GM12878 (cell line): Measurements from ENCODE around the gene MAP1S. TPM values are rescaled to one million over a fixed set of nuclear protein-coding genes. Genes with fewer than 3 reads are reported as not detected.
A peak's percentile ranks its signal among the peaks of the same experiment; 100 is the strongest.

Experiments
- ASH2L ChIP-seq: fragments of 300-600, 200-600 bp; sonication (generic); IDR thresholded peaks from 2 replicates; pipeline ENCODE4 v1.6.1; 2017; ENCODE audit warnings: low read depth, mild to moderate bottlenecking, borderline replicate concordance
- BHLHE40 ChIP-seq, 2 experiments: fragments of 450-650 bp in 1 of 2; IDR thresholded peaks; 2 replicates each; pipeline ENCODE4 v1.6.1; 2011 to 2017; ENCODE audit warnings: low read depth in 2 of 2, borderline replicate concordance in 1 of 2, improper control_type of control experiment in 1 of 2, low read length in 1 of 2, mild to moderate bottlenecking in 1 of 2
- DPF2 ChIP-seq: fragments of 450-650 bp; IDR thresholded peaks from 2 replicates; pipeline ENCODE4 v1.6.1; 2017; ENCODE audit warnings: mild to moderate bottlenecking
- JUNB ChIP-seq: IDR thresholded peaks from 2 replicates; pipeline ENCODE4 v1.6.1; 2016; ENCODE audit warnings: antibody characterized with exemption, mild to moderate bottlenecking
- KLF5 ChIP-seq: fragments of 450-650 bp; IDR thresholded peaks from 2 replicates; pipeline ENCODE4 v1.6.1; 2014; ENCODE audit warnings: mild to moderate bottlenecking; ENCODE audit not compliant: partially characterized antibody
- MTA3 ChIP-seq: IDR thresholded peaks from 2 replicates; pipeline ENCODE4 v1.6.1; 2012; ENCODE audit warnings: low read length, inconsistent platforms, borderline replicate concordance
- MXI1 ChIP-seq: fragments of 150-350 bp; IDR thresholded peaks from 2 replicates; pipeline ENCODE4 v1.6.1; 2011; ENCODE audit warnings: low read depth, mild to moderate bottlenecking, inconsistent platforms, low read length, improper control_type of control experiment
- MYC ChIP-seq: IDR thresholded peaks from 2 replicates; pipeline ENCODE4 v1.6.1; 2011; ENCODE audit warnings: mild to moderate bottlenecking, low read length, moderate library complexity, inconsistent platforms; ENCODE audit not compliant: insufficient read depth, insufficient replicate concordance, insufficient read length, severe bottlenecking
- NFYA ChIP-seq: IDR thresholded peaks from 2 replicates; pipeline ENCODE4 v1.6.1; 2011; ENCODE audit warnings: low read depth, mild to moderate bottlenecking, low read length, improper control_type of control experiment, borderline replicate concordance
- PML ChIP-seq: IDR thresholded peaks from 2 replicates; pipeline ENCODE4 v1.6.1; 2012; ENCODE audit warnings: low read length, inconsistent platforms
- SIN3A ChIP-seq: IDR thresholded peaks from 2 replicates; pipeline ENCODE4 v1.6.1; 2012; ENCODE audit warnings: low read depth, low read length, improper control_type of control experiment
- SP1 ChIP-seq: IDR thresholded peaks from one replicate; pipeline ENCODE4 v1.6.1; 2011; ENCODE audit warnings: low read depth, low read length
- SUPT20H ChIP-seq: IDR thresholded peaks from 2 replicates; pipeline ENCODE4 v1.6.1; 2011; ENCODE audit warnings: low read depth, mild to moderate bottlenecking, low read length, moderate library complexity, borderline replicate concordance; ENCODE audit not compliant: control insufficient read depth
- TAF1 ChIP-seq: IDR thresholded peaks from 2 replicates; pipeline ENCODE4 v1.6.1; 2011; ENCODE audit warnings: mild to moderate bottlenecking, low read depth, low read length, borderline replicate concordance
- TBL1XR1 ChIP-seq: IDR thresholded peaks from 2 replicates; pipeline ENCODE4 v1.6.1; 2012; ENCODE audit warnings: low read depth, low read length, improper control_type of control experiment
- ZNF207 ChIP-seq: fragments of 450-650 bp; IDR thresholded peaks from 2 replicates; pipeline ENCODE4 v1.6.1; 2014; ENCODE audit warnings: antibody characterized with exemption, mild to moderate bottlenecking, borderline replicate concordance
- ZNF217 ChIP-seq: fragments of 450-650 bp; IDR thresholded peaks from 2 replicates; pipeline ENCODE4 v1.6.1; 2017; ENCODE audit warnings: antibody characterized with exemption, mild to moderate bottlenecking
- ZNF384 ChIP-seq: IDR thresholded peaks from 2 replicates; pipeline ENCODE4 v1.6.1; 2012; ENCODE audit warnings: low read depth, mild to moderate bottlenecking, low read length, improper control_type of control experiment, borderline replicate concordance
- ZNF622 ChIP-seq: fragments of 450-650 bp; IDR thresholded peaks from 2 replicates; pipeline ENCODE4 v1.6.1; 2017; ENCODE audit warnings: mild to moderate bottlenecking, inconsistent platforms
- polyA plus RNA-seq, 11 experiments: library from polyadenylated mRNA; depleted of rRNA in 4 of 11; unstranded in 6 of 11; stranded (reverse) in 5 of 11; fragments of >200 nt; fragmentation: Nextera tagmentation in 4 of 11; fragmentation: Illumina TruSeq in 1 of 11; extraction: Ambion mirVana in 4 of 11; extraction: Trizol in 1 of 11; gene quantifications; 1 replicate in 1 of 11; 2 replicates in 10 of 11; pipeline versions ENCODE4 v1.2.1 to v1.2.3, GENCODE V29; 2011 to 2016; ENCODE audit warnings: inconsistent platforms in 2 of 11, missing spikeins in 2 of 11, low read depth in 1 of 11
- total RNA-seq, 4 experiments: library from RNA; depleted of rRNA in 3 of 4; stranded (reverse); fragments of >200 nt in 3 of 4; fragmentation: Illumina TruSeq in 1 of 4; extraction: Trizol in 1 of 4; gene quantifications; 2 replicates each; pipeline versions ENCODE4 v1.2.1 to v1.2.3, GENCODE V29; 2013 to 2021
- TF ChIP-seq, protein P1 (sequence below): fragments of 450-650 bp; conservative IDR thresholded peaks from 2 replicates; pipeline ENCODE4 v1.6.1; 2017; ENCODE audit warnings: mild to moderate bottlenecking, moderate library complexity
- TF ChIP-seq, protein P2 (sequence below): fragments of 450-650 bp; IDR thresholded peaks from 2 replicates; pipeline ENCODE4 v1.6.1; 2017; ENCODE audit warnings: borderline replicate concordance
- TF ChIP-seq, protein P3 (sequence below): IDR thresholded peaks from 2 replicates; pipeline ENCODE4 v1.6.1; 2011; ENCODE audit warnings: low read depth, mild to moderate bottlenecking, low read length, moderate library complexity, borderline replicate concordance; ENCODE audit errors: extremely low read depth
- TF ChIP-seq, protein P4 (sequence below): fragments of 450-650 bp; IDR thresholded peaks from 2 replicates; pipeline ENCODE4 v1.6.1; 2018; ENCODE audit warnings: mild to moderate bottlenecking, low read depth, moderate library complexity; ENCODE audit not compliant: partially characterized antibody

The MAP1S gene
- total and polyA plus RNA-seq, 10 of the 15 experiments (the other 5 are each of a cell fraction or from before 2014, with no cell fraction given): 2.1 to 63.9 (median 15.0) TPM

DNA sequence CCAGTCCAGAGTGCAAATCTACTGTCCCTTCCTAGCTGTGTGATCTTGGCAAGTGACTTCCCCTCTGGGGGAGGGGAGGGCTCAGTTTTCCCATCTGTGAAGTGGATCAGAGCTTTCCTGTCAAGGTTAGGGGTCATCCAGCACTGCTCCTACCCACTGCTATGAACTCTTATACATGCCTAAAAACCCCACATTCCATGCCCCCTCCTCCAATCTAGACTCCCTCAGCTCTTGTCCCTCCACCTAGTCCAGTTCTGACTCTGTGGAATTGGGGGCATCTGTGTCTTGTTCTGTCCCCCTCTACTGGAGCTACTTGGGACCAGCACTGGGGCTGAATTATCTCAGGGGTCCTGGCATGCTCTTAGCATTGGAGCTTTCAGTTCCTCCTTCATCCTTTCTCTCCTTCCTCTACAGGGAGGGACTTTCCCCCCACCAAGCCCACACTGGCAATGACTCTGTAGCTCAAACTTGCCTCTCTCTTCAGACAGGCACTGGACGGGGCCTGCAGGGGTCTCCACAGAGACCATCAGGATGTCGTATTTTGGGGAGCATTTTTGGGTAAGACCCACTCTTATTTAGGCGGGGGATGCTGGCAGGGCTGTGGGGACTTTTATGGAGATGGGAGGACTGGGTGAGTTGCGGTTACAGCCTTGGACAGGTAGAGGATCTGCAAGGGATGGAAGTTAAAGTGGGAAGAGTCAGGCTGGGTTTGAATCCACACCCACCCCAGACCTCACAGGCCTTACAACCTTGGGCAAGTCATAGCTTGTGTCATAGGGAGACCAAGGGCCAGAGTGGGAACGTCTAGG, 35.6 kb downstream of the MAP1S start (continued):
- TF ChIP-seq MTA3 (no peak), SP1 (peak; percentile 46), BHLHE40 (IDR thresholded peaks at IDR 0.05; ENCODE audit: borderline replicate concordance in 1 of 2, low read depth in 2 of 2, low read length in 1 of 2) (peak; percentile 50 to 54; a peak in 2 of 4 replicates), MYC (no peak), NFYA (no peak), DPF2 (peak; percentile 89), ASH2L (no peak), SUPT20H (no peak), ZNF622 (no peak), ZNF207 (peak; percentile 62; the same call in 1 of the 2 replicates), SIN3A (no peak), PML (no peak), TAF1 (no peak), JUNB (peak; percentile 25; the same call in 1 of the 2 replicates), MXI1 (peak; percentile 29), KLF5 (no peak), ZNF217 (peak; percentile 93), TBL1XR1 (no peak), ZNF384 (no peak)
- TF ChIP-seq, protein P1, sequence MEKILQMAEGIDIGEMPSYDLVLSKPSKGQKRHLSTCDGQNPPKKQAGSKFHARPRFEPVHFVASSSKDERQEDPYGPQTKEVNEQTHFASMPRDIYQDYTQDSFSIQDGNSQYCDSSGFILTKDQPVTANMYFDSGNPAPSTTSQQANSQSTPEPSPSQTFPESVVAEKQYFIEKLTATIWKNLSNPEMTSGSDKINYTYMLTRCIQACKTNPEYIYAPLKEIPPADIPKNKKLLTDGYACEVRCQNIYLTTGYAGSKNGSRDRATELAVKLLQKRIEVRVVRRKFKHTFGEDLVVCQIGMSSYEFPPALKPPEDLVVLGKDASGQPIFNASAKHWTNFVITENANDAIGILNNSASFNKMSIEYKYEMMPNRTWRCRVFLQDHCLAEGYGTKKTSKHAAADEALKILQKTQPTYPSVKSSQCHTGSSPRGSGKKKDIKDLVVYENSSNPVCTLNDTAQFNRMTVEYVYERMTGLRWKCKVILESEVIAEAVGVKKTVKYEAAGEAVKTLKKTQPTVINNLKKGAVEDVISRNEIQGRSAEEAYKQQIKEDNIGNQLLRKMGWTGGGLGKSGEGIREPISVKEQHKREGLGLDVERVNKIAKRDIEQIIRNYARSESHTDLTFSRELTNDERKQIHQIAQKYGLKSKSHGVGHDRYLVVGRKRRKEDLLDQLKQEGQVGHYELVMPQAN: peak; percentile 68; the same call in 1 of the 2 replicates
- TF ChIP-seq, protein P2, sequence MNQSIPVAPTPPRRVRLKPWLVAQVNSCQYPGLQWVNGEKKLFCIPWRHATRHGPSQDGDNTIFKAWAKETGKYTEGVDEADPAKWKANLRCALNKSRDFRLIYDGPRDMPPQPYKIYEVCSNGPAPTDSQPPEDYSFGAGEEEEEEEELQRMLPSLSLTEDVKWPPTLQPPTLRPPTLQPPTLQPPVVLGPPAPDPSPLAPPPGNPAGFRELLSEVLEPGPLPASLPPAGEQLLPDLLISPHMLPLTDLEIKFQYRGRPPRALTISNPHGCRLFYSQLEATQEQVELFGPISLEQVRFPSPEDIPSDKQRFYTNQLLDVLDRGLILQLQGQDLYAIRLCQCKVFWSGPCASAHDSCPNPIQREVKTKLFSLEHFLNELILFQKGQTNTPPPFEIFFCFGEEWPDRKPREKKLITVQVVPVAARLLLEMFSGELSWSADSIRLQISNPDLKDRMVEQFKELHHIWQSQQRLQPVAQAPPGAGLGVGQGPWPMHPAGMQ: no peak
- TF ChIP-seq, protein P3, sequence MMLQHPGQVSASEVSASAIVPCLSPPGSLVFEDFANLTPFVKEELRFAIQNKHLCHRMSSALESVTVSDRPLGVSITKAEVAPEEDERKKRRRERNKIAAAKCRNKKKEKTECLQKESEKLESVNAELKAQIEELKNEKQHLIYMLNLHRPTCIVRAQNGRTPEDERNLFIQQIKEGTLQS: no peak
- TF ChIP-seq, protein P4, sequence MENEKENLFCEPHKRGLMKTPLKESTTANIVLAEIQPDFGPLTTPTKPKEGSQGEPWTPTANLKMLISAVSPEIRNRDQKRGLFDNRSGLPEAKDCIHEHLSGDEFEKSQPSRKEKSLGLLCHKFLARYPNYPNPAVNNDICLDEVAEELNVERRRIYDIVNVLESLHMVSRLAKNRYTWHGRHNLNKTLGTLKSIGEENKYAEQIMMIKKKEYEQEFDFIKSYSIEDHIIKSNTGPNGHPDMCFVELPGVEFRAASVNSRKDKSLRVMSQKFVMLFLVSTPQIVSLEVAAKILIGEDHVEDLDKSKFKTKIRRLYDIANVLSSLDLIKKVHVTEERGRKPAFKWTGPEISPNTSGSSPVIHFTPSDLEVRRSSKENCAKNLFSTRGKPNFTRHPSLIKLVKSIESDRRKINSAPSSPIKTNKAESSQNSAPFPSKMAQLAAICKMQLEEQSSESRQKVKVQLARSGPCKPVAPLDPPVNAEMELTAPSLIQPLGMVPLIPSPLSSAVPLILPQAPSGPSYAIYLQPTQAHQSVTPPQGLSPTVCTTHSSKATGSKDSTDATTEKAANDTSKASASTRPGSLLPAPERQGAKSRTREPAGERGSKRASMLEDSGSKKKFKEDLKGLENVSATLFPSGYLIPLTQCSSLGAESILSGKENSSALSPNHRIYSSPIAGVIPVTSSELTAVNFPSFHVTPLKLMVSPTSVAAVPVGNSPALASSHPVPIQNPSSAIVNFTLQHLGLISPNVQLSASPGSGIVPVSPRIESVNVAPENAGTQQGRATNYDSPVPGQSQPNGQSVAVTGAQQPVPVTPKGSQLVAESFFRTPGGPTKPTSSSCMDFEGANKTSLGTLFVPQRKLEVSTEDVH: no peak
